SIG-M5 treated with dmso at 0.1 percent for 504 hours (cell line): ENCODE measurements around the gene AKAP6.
"Not testable (repeated sequence)": the region's sequence is repeated elsewhere in the genome, so short reads cannot be mapped to it uniquely, and the experiment has no call there.

ENCODE experiments used
- DNase-seq: peaks from one replicate; lab custom pipeline; 2025; ENCODE audit not compliant: unreplicated experiment; lab: John Stamatoyannopoulos, UW

AKAP6 gene

GRCh38 chr14:32728976-32729375 lies 399.9 kb downstream of the AKAP6 start:
- DNase-seq: no peak

GRCh38 chr14:32731249-32731648 lies 402.2 kb downstream of the AKAP6 start:
- no peak for DNase-seq

- DNase-seq: no peak
These were observed 403.9 kb downstream of the AKAP6 start for GRCh38 chr14:32733015-32733414.

GRCh38 chr14:32734261-32734660 lies 405.2 kb downstream of the AKAP6 start:
- DNase-seq: no peak

GRCh38 chr14:32737621-32738020 lies 408.5 kb downstream of the AKAP6 start:
- DNase-seq: no peak

GRCh38 chr14:32738206-32738871 lies 409.2 kb downstream of the AKAP6 start:
- no peak for DNase-seq

GRCh38 chr14:32744811-32745445 lies 415.8 kb downstream of the AKAP6 start:
- DNase-seq: no peak

GRCh38 chr14:32754209-32754608 lies 425.1 kb downstream of the AKAP6 start:
- DNase-seq: no peak

GRCh38 chr14:32756173-32756572 lies 427.1 kb downstream of the AKAP6 start:
- no peak for DNase-seq

GRCh38 chr14:32756775-32757174 lies 427.7 kb downstream of the AKAP6 start:
- no peak for DNase-seq

- DNase-seq: no peak
These were observed 428.5 kb downstream of the AKAP6 start for GRCh38 chr14:32757568-32757967.

GRCh38 chr14:32761381-32761968 lies 432.4 kb downstream of the AKAP6 start:
- no peak for DNase-seq

- DNase-seq: no peak
These were observed 433.8 kb downstream of the AKAP6 start for GRCh38 chr14:32762886-32763285.

GRCh38 chr14:32763673-32764072 lies 434.6 kb downstream of the AKAP6 start:
- no peak for DNase-seq

GRCh38 chr14:32764131-32764530 lies 435.0 kb downstream of the AKAP6 start:
- no peak for DNase-seq

GRCh38 chr14:32770422-32770821 lies 441.3 kb downstream of the AKAP6 start:
- no peak for DNase-seq

GRCh38 chr14:32774214-32774613 lies 445.1 kb downstream of the AKAP6 start:
- DNase-seq: no peak

- DNase-seq: no peak
These were observed 450.7 kb downstream of the AKAP6 start for GRCh38 chr14:32779840-32780239.

GRCh38 chr14:32784405-32784804 lies 455.3 kb downstream of the AKAP6 start:
- DNase-seq: no peak

- DNase-seq: no peak
These were observed 456.5 kb downstream of the AKAP6 start for GRCh38 chr14:32785585-32785984.

- no peak for DNase-seq
These were observed 457.8 kb downstream of the AKAP6 start for GRCh38 chr14:32786886-32787285.

GRCh38 chr14:32793033-32793432 lies 463.9 kb downstream of the AKAP6 start:
- DNase-seq: not testable (repeated sequence)
